ENCODE data around the gene RPL36.

RPL36 gene

GRCh38 chr19:5676772-5677105, 13.4 kb upstream of the RPL36 start:
- H3K79me2 ChIP-seq (ENCODE audit: insufficient read depth, low read length), result peaks cover 7% of the 10 kb centered on the region; the same call in 1 of the 2 replicates
- no peaks in the 10 kb centered on the region for H3K36me3 ChIP-seq (ENCODE audit: insufficient read depth, low read length)
- H3K9me2 ChIP-seq (replicated peaks; ENCODE audit: low read depth, low read length), result no peaks in the 10 kb centered on the region
- H3K4me2 ChIP-seq (ENCODE audit: low read depth, low read length, poor library complexity, severe bottlenecking), result no peak overlapping the region
- H3K9me3 ChIP-seq (ENCODE audit: insufficient read depth, low read depth, low read length), result no peaks in the 10 kb centered on the region
- H3K4me3 ChIP-seq (ENCODE audit: low read length, poor library complexity, severe bottlenecking), result no peak overlapping the region
- H3K9ac ChIP-seq (ENCODE audit: low read depth, low read length, poor library complexity, severe bottlenecking), result no peak overlapping the region
- TF ChIP-seq EZH2phosphoT487 (IDR thresholded peaks at IDR 0.05; ENCODE audit: borderline replicate concordance) (no peak), CTCF (conservative IDR thresholded peaks at IDR 0.05; ENCODE audit: low read length) (no peak)
- no peaks in the 10 kb centered on the region for H3K27me3 ChIP-seq (ENCODE audit: insufficient read depth, low read length, poor library complexity, severe bottlenecking)
- no peaks in the 10 kb centered on the region for H3K4me1 ChIP-seq (ENCODE audit: insufficient read depth, low read length, poor library complexity, severe bottlenecking)
- H4K20me1 ChIP-seq (ENCODE audit: insufficient read depth, low read length, poor library complexity, severe bottlenecking), result no peaks in the 10 kb centered on the region
- no peaks in the 10 kb centered on the region for H3F3A ChIP-seq (ENCODE audit: low read depth)
- no peak overlapping the region for H2AFZ ChIP-seq (ENCODE audit: low read length)

- H3F3A ChIP-seq (ENCODE audit: low read depth), result no peaks in the 10 kb centered on the region
Measured at GRCh38 chr19:5677136-5677535, 13.0 kb upstream of the RPL36 start.

GRCh38 chr19:5677580-5677979, 12.5 kb upstream of the RPL36 start:
- Histone ChIP-seq H3K27me3 (ENCODE audit: insufficient read depth, low read length, poor library complexity, severe bottlenecking) (no peaks in the 10 kb centered on the region), H3K4me3 (ENCODE audit: low read length, poor library complexity, severe bottlenecking) (no peak overlapping the region), H3F3A (ENCODE audit: low read depth) (no peaks in the 10 kb centered on the region), H3K9ac (ENCODE audit: low read depth, low read length, poor library complexity, severe bottlenecking) (no peak overlapping the region), H3K79me2 (ENCODE audit: insufficient read depth, low read length) (peaks cover 7% of the 10 kb centered on the region; the same call in 1 of the 2 replicates), H3K9me2 (replicated peaks; ENCODE audit: low read depth, low read length) (no peaks in the 10 kb centered on the region), H3K9me3 (ENCODE audit: insufficient read depth, low read depth, low read length) (no peaks in the 10 kb centered on the region), H2AFZ (ENCODE audit: low read length) (no peak overlapping the region), H3K36me3 (ENCODE audit: insufficient read depth, low read length) (no peaks in the 10 kb centered on the region), H3K4me1 (ENCODE audit: insufficient read depth, low read length, poor library complexity, severe bottlenecking) (no peaks in the 10 kb centered on the region), H3K4me2 (ENCODE audit: low read depth, low read length, poor library complexity, severe bottlenecking) (no peak overlapping the region), H4K20me1 (ENCODE audit: insufficient read depth, low read length, poor library complexity, severe bottlenecking) (no peaks in the 10 kb centered on the region)
- TF ChIP-seq EZH2phosphoT487 (IDR thresholded peaks at IDR 0.05; ENCODE audit: borderline replicate concordance) (no peak), CTCF (conservative IDR thresholded peaks at IDR 0.05; ENCODE audit: low read length) (no peak)

More at GRCh38 chr19:5677136-5677535, 13.0 kb upstream of the RPL36 start:
- Histone ChIP-seq H3K4me3 (ENCODE audit: low read length, poor library complexity, severe bottlenecking) (no peak overlapping the region), H3K27me3 (ENCODE audit: insufficient read depth, low read length, poor library complexity, severe bottlenecking) (no peaks in the 10 kb centered on the region), H3K79me2 (ENCODE audit: insufficient read depth, low read length) (peaks cover 7% of the 10 kb centered on the region; the same call in 1 of the 2 replicates), H3K9me2 (replicated peaks; ENCODE audit: low read depth, low read length) (no peaks in the 10 kb centered on the region), H3K9me3 (ENCODE audit: insufficient read depth, low read depth, low read length) (no peaks in the 10 kb centered on the region), H4K20me1 (ENCODE audit: insufficient read depth, low read length, poor library complexity, severe bottlenecking) (no peaks in the 10 kb centered on the region), H3K9ac (ENCODE audit: low read depth, low read length, poor library complexity, severe bottlenecking) (no peak overlapping the region), H3K4me1 (ENCODE audit: insufficient read depth, low read length, poor library complexity, severe bottlenecking) (no peaks in the 10 kb centered on the region), H3K4me2 (ENCODE audit: low read depth, low read length, poor library complexity, severe bottlenecking) (no peak overlapping the region), H2AFZ (ENCODE audit: low read length) (no peak overlapping the region), H3K36me3 (ENCODE audit: insufficient read depth, low read length) (no peaks in the 10 kb centered on the region)
- TF ChIP-seq EZH2phosphoT487 (IDR thresholded peaks at IDR 0.05; ENCODE audit: borderline replicate concordance), result no peak
- TF ChIP-seq CTCF (conservative IDR thresholded peaks at IDR 0.05; ENCODE audit: low read length), result no peak

Measured in Loucy (cell line).